Left forelimb (tissue), 1 donor: ENCODE measurements around the gene DISC1.
"Not testable (repeated sequence)": the region's sequence is repeated elsewhere in the genome, so short reads cannot be mapped to it uniquely, and the experiment has no call there.

Experiments used
- DNase-seq: peaks from one replicate; pipeline ENCODE4 v3.0.0-alpha.2; 2018; ENCODE audit warnings: low spot score

The DISC1 gene

DNA sequence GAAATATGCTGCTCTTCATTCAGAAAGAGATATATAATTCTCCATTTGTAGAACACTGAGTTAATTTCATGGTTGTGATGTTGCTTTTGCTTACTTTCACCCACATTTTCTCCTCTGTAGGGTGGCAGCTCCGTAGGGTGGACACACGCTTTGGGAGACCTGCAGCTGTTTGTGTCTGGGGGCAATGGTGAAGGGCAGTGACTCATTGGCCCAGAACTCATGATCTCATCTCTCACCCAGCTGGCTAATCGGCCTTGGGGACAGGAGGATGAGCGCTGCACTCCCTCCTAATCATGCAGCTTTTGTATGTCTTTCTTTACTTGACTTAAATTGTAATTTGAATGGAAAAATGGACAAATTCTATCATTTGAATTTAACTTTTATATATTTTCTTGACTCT, 9.6 kb downstream of the DISC1 start:
- no peak for DNase-seq

DNA sequence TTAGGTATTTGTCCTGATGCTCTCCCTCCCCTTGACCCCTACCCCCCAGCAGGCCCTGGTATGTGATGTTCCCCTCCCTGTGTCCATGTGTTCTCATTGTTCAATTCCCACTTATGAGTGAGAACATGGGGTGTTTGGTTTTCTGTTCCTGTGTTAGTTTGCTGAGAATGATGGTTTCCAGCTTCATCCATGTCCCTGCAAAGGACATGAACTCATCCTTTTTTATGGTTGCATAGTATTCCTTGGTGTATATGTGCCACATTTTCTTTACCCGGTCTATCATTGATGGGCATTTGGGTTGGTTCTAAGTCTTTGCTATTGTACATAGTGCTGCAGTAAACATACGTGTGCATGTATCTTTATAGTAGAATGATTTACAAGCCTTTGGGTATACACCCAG, 10.3 kb downstream of the DISC1 start:
- DNase-seq, result not testable (repeated sequence)

DNA sequence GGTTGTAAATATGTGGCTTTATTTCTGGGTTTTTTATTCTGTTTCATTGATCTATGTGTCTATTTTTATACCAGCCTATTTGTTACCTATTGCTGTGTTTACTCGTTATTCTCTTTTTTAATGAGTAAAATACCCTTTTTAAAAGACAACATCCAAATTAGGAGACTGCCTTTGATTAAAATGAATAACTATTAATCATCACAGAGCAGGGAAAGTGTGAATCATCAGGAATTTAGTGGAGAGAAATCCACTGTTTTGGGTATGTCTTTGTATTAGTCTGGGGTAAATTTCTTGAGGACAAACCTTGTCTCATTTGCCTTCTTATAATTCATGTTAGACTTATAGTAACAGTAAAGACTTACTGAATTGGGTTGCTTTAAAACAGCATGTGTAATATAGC, 12.1 kb downstream of the DISC1 start:
- DNase-seq, result no peak

DNA sequence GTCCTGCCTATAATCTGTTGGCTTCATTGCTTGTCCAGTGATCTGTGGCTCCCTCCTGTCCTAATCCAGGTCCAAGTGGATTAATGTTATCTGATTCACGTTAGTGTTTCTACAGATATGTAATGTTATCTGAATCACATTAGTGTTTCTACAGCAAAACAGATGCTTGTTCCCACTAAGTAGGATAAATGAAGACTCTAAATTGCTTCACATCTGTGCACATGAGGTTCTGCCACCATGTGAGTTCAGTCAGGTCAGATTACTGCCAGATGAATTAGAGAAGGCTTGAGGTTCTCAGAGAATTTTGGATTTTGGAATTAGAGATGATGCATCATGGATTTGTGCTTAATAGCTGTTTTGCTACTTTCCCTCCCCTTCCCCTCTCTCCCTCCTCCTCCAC, 13.2 kb downstream of the DISC1 start:
- no peak for DNase-seq

DNA sequence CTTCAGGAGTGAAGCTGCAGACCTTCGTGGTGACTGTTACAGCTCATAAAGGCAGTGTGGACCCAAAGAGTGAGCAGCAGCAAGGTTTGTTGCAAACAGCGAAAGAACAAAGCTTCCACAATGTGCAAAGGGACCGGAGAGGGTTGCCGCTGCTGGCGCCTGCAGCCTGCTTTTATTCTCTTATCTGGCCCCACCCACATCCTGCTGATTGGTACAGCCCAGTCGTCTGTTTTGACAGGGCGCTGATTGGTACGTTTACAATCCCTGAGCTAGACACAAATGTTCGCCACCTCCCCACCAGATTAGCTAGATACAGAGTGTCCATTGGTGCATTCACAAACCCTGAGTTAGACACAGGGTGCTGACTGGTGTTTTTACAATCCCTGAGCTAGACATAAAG, 14.9 kb downstream of the DISC1 start:
- DNase-seq, result not testable (repeated sequence)

DNA sequence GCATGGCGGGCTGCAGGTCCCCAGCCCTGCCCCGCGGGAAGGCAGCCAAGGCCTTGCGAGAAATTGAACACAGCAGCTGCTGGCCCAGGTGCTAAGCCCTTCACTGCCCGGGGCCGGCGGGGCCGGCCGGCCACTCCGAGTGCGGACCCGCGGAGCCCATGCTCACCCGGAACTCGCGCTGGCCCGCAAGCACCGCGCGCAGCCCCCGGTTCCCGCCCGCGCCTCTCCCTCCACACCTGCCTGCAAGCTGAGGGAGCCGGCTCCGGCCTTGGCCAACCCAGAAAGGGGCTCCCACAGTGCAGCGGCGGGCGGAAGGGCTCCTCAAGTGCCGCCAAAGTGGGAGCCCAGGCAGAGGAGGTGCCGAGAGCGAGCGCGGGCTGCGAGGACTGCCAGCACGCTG, 15.5 kb downstream of the DISC1 start:
- not testable (repeated sequence) for DNase-seq

DNA sequence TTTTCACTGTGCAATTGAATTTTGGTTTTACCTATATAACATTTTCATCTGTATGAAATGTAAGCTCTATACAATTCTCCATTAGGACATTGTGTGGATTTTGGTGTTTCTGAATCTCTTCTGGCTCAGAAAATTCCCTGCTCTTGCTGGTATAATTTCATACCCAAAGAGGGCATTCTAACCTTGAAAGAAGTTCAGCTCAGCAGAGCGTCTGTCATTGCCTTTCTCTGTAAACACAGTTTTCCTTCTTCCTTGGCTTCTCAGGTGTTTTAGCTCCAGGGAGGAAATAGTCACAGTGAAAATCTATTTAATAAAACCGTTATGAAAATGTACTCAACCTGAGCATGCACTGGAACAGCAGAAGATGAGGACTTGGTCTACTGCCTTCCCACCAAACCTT, 16.0 kb downstream of the DISC1 start:
- no peak for DNase-seq

DNA sequence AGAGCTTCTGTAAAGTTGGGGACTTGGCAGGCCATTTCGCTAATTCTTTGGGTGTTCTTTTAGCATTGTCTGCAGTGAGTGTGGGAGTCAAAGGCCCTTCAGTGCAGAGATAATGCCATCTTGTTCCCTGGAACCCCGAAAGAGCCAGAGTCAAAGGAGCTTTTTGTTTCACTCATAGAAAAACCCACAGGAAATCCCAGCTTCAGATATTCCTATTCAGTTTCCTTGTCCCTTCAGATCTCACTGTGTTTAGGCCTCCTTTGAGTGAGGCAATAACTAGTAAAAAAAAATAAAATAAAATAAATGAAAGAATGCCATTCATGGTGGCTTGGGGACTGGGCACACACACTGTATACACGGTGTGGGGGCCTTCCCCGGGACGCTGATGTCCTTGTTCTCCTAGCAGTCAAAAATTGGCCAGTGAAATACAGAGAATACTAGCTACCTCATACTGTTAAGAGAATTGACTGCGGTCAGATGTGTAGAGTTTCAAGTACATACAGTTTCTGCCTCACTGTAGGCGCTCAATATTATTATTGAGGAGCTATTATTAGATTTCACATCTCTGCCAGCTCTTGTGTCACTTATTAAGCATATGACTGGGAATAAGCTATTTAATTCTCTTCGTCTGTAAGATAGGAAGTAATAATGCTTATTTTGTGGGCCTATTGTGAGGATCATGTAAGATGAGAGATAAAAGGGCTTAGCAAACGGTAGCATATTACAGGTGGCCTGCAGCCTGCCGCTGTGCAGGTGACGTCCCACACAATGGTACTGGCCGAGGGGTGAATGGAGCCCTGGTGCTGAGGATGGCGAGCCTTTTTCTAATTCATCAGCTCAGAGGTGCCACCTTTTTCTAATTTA, 16.7 kb downstream of the DISC1 start:
- DNase-seq, result no peak

DNA sequence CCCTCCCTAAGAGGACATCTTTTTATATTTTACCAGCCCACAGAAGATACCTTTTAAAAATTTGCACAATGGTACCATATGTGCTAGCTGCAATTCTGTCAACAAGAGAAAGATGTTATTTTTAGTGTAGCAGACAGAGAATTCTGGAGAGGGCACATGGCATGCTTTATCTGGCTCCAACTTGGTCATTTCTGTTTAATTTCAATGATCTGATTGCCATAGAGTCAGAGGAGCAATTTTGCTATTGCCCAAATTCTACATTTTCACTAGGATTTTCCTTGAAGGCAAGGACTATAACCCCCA, 17.3 kb downstream of the DISC1 start:
- no peak for DNase-seq

DNA sequence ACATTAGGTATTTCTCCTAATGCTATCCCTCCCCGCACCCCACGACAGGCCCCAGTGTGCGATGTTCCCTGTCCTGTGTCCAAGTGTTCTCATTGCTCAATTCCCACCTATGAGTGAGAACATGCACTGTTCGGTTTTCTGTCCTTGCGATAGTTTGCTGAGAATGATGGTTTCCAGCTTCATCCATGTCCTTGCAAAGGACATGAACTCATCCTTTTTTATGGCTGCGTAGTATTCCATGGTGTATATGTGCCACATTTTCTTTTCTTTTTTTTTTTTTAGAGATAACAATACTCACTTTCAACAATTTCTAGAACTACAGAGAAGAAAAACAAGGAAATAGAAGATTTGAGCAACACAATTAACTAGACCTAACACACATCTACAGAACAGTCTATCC, 19.0 kb downstream of the DISC1 start:
- not testable (repeated sequence) for DNase-seq

DNA sequence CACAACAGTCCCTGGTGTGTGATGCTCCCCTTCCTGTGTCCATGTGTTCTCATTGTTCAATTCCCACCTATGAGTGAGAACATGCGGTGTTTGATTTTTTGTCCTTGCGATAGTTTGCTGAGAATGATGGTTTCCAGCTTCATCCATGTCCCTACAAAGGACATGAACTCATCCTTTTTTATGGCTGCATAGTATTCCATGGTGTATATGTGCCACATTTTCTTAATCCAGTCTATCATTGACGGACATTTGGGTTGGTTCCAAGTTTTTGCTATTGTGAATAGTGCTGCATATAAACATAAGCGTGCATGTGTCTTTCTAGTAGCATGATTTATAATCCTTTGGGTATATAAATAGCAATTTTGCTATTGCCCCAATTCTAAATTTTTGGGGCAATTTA, 19.6 kb downstream of the DISC1 start:
- not testable (repeated sequence) for DNase-seq

DNA sequence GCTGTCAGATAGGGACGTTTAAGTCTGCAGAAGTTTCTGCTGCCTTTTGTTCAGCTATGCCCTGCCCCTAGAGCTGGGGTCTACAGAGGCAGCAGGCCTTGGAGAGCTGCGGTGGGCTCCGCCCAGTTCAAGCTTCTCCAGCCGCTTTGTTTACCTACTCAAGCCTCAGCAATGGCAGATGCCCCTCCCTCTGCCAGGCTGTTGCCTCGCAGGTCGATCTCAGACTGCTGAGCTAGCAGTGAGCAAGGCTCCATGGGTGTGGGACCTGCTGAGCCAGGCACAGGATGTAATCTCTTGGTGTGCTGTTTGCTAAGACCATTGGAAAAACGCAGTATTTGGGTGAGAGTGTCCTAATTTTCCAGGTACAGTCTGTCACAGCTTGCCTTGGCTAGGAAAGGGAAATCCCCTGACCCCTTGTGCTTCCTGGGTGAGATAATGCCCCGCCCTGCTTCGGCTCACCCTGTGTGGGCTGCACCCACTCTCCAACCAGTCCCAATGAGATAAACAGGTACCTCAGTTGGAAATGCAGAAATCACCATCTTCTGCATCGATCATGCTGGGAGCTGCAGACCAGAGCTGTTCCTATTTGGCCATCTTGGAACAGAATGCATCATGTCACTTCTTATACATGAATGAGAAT, 25.2 kb downstream of the DISC1 start:
- DNase-seq, result not testable (repeated sequence)

DNA sequence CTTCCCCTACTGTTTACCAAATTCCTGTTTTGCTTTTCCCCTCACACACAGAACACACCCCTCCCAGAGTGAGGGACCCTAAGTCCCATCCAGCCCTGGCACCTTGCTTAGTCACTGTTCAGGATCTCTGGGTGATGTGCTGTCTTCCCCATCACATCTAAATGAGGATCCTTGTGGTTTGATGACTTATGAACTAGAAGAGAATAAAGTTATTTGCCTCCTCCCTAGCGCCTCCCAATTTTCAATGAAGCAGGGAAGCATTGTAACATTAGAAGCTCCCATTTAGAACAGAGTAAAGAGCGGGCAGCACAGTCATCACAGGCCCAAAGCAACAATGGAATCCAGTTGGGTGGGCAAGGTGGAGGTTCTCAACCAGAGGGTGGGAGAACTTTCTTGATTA, 27.0 kb downstream of the DISC1 start:
- no peak for DNase-seq

DNA sequence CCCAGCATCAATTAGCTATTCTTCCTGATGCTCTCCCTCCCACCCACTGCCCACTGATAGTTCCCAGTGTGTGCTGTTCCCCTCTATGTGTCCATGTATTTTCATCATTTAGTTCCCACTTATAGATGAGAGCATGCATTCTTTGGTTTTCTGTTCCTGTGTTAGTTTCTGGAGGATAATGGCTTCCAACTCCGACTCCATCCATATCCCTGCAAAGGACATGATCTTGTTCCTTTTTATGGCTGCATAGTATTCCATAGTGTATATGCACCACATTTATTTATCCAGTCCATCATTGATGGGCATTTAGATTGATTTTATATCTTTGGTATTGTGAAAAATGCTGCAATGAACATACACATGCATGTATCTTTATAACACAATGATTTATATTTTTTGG, 30.2 kb downstream of the DISC1 start:
- DNase-seq, result no peak

DNA sequence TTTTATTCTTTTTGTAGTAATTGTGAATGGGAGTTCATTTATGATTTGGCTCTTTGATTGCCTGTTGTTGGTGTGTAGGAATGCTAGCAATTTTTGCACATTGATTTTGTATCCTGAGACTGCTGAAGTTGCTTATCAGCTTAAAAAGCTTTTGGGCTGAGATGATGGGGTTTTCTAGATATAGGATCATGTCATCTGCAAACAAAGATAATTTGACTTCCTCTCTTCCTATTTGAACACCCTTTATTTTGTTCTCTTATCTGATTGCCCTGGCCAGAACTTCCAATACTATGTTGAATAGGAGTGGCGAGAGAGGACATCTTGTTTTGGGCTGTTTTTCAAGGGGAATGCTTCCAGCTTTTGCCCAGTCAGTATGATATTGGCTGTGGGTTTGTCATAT, 31.6 kb downstream of the DISC1 start:
- not testable (repeated sequence) for DNase-seq

DNA sequence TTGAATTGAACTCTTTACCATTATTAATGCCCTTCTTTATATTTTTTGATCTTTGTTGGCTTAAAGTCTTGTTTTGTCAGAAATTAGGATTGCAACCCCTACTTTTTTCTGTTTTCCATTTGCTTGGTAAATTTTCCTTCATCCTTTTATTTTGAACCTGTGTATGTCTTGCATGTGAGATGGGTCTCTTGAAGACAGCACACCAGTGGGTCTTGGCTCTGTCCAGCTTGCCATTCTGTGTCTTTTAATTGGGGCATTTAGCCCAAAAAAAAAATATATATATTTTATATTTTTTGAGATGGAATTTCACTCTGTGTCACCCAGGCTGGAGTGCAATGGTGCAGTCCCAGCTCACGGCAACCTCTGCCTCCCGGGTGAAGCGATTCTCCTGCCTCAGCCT, 33.6 kb downstream of the DISC1 start:
- no peak for DNase-seq

DNA sequence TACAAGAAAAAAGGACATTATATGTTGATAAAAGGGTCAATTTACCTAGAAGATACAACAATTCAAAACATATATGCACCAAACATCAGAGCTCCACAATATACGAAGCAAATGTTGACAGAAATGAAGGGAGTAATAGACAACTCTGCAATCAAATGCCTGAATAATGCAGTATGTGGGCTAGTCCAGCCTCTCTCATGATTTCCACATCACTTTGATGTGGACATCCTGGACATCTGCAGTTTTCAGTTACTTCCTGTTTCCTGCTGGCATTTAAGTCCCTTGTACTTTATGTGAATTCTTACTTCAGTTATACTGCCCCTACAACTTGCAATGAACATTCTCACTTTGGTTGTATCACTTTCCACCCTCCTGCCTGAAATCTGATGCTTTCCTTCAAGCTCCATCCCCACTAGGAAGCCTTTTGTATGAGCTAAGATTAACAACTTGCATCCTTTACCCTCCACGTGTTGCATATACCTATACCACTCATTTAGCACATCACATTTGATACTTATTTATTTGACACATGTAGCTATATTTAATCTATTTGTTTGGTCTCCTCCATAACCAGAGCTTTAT, 36.7 kb downstream of the DISC1 start:
- no peak for DNase-seq

DNA sequence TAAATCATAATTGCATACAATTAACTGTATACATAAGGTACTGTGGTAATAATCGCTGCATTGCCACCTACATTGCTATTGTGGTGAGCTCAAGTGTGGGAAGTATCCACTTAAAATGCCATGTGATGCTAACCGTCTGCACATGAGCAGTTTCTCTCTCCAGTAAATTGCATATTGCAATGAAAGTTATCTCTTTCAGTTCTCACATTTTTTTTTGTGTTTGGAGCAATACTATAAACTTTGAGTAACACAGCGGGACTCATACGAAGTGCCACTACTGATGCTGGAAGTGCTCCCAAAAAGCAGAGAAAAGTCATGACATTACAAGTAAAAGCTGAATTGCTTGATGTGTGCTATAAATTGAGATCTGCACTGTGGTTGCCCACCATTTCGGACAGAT, 38.5 kb downstream of the DISC1 start:
- DNase-seq, result no peak

DNA sequence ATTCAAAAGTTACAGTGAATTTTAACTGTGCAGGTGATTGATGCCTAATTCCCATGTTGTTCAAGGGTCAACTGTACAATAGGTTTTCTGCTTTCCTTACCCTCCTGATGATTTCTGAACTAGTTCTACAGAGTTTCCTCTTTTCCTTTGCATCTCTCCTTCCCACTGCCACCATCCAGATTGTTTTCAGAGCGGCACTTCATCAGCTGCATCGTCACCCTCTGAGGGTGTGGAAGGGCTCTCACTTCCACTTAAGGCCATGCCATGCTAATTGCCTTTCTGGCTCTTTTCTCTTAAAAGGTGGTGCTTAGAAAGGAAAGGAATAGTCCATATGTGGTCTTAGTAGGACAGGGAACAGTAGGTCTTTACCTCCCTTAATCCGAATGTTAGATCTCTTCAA, 39.1 kb downstream of the DISC1 start:
- DNase-seq, result no peak

DNA sequence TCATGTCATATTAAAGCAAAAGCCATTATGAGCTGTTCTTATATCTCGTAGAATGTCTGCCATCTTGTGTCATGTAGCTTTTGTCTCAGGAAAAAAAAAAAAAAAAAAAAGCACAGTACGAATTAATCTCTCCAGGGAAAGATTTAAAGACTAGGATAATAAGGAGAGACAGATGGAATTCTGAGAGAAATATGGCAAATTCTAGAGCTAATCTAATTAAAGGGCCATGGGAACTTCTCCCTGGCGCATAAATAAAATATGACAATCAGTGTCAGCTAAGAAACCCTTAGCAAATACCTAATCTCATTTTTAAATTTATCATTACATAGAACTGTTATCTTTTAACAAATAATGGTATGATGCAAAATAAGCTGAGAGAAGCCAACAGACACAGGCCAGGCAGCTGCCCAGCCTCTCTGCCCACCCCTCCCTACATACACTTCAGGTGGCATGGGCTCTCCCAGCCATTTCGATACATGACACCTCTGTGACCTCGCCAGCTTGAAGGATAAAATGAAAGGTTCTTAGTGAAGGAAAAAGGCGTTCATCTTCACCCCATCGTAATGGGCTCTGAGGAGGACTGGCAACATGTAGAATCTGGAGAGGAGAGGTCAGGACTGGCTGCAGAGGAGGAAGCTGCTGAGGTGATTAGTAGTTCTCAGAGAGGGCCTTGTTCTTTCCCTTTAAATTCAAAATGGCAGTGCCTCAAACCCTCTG, 39.8 kb downstream of the DISC1 start:
- DNase-seq, result no peak

DNA sequence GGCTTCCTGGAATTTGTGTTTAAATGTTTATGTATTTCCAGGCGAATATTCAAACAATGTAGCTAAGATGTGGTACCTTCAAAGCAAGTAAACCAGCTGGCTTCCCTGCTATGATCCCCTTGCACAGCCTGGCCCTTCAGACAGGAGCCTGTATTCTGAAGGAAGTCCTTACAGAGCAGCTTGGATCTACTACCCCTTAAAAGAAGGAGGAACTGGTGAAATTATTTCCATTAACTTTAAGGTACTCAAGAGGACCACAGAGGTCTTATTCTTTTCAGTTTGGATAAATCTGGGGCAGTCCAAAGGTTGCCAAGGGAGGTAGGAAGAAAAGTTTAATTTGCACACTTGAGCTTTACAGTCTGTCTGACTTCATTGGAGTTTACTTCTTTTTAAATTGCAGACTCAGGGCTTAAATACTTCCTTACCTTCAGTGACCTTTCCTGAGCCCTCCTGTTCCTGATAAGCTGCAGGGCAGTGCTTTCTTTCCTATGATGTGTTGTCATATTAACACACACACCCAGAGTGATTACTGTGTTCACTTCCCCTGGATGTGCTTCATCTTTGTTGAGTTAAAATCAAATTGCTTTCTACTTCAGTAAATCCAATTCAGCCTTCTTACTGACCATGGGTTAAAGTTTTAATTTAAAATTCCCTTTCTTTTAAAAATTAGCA, 40.5 kb downstream of the DISC1 start:
- DNase-seq, result no peak

DNA sequence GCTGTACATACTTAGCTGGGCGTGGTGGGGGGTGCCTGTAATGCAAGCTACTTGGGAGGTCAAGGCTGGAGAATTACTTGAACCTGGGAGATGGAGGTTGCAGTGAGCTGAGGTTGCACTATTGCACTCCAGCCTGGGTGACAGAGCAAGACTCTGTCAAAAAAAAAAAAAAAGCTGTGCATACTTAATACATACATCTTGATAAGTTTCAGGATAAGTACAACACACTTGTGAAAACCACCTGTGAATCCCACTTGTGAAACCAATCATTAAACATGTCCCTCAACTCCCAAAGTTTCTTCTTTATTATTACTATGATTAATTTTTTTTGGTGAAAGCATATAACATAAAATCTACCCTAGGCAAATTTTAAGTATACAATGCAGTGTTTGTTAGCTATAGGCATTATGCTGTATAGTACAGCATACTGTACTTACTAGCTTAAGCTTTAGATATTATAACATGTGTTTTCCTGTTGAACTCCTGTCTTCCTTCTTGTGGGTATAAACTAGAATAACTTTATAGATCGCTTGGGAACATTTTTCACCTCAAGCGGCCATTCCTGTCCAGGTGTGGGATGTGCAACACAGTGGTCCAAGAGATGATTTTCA, 41.4 kb downstream of the DISC1 start:
- no peak for DNase-seq
